Measurements from ENCODE around the gene ZC3H12A.

The ZC3H12A gene

DNA sequence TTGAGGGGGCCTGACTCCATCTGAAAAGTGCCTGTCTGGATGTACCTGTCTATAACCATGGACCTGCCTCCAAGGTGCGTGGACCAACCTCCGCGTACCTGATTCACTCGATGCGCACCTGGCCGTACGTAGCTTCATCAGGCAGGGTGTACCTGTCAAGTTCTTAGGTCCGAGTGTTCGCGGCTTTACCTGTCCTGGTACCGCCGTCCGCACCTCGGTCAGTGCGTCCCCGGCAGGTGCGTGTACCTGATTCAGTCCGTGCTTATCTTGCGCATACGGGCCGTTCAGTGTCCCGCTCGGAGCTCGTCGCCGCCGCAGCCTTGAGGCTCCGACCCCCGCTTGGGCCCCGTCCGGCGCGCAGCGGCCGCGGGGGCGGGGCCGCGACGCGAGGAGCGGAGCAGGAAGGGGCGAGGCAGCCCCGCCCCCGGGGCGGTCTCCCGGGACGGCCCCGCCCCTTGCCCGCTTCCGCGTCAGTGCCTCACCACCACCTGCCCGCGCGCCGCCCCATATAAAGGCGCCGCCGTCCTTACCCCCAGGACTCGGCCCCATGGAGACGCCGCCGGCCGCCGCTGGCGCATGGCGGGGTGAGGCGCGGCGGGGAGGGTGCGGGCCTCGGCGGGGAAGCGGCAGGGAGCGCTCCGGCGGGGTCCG is at the start of gene ZC3H12A:
Gene ZC3H12A, plus strand, starts transcription at position 535 of the 651 bp plus-strand sequence. CDS start 917 bp downstream, outside the sequence.
- DNase-seq = peak; percentile 93 to 95

GRCh38 chr1:37425221-37425620 is 49.2 kb upstream of the ZC3H12A start:
- no peak for DNase-seq

GRCh38 chr1:37429029-37429428 is 45.4 kb upstream of the ZC3H12A start:
- DNase-seq = no peak

DNA sequence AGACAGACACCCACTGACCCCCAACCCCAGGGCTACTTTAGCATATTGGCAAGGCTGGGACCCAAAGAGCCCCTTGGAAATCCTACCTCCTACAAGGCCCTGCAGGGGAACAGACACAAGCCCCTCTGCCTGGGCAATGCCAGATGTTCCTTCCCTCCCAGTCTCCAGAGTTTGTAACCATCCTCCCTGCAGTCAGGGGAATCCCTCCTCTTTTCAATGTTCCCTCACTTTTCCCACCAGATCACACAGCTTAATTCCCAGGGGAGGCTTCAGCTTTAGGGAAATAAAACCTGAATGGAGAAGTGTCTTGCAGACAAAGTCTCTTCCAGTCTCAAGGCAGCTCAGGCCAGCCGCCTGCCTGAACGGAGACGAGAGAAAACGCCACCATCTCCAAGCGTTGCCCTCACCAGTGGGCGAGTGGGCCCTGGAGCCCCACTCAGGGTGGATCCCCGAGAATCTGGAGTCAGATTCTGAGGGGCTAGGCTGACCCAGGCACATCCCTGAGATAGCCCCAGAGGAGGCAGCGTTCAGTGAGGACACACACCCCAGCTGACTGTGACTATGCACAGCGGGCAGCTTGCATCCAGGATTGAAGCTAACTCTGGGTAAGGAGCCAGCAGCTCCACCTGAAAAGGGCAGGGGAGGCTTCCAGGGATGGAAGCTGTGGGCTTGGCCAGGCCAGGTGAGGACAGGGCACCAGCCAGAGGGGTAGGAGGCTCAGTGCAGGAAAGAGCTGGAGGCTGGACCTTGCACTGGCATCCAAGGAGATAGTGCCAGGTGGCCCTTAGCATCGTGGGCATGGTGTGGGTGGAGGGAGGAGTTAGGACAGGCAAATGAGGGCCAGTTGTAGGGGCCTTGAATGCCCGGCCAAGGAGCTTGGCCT is 44.0 kb upstream of the ZC3H12A start:
- no peak for DNase-seq

- no peak for DNase-seq
Observed at GRCh38 chr1:37432716-37433115, 41.7 kb upstream of the ZC3H12A start.

- no peak for DNase-seq
Observed at GRCh38 chr1:37433171-37433570, 41.2 kb upstream of the ZC3H12A start.

DNA sequence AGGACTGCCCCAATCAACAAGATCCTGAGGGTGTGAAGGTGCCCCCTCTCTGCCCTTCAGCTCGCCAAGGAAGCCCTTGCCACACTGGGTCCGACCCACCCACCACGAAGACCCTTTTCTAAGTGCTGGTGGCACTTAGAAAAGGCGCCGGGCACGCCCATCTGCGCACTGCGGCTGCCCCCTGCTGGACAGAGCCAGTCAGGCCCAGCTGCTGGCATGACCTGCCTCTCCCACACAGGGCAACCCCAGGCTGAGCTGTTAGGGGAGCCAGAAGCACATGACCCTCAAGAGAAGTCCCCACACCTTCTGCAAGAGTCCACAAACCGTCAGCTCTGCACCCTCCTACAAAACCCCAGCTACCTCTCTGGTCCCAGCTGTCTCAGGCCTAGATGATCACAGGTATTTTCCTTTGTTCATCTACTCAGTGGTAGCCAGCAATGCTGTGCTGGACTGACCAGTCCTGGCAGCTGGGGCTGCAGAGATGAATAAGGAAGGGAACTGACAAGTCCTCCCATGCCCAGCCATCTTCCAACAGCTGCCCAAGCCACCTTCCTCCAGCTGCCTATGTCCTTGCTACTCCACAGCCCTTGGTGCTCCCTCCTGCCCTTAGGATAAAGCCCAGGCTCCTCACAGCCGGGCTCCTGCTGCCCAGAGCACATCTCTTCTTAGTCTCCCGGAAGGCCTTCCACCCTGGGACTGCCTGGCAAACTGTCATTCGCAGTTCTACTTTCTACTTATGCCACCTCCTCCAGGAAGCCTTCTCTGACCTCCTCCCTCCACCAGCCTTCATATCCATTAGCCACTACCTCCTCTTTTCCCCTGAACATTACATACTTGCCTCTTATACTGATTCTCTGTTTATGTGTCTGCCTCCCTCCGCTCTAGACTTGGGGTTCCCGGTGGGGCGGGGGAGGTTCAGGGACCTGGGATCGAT is 39.8 kb upstream of the ZC3H12A start:
- peak; percentile 62 for DNase-seq

DNA sequence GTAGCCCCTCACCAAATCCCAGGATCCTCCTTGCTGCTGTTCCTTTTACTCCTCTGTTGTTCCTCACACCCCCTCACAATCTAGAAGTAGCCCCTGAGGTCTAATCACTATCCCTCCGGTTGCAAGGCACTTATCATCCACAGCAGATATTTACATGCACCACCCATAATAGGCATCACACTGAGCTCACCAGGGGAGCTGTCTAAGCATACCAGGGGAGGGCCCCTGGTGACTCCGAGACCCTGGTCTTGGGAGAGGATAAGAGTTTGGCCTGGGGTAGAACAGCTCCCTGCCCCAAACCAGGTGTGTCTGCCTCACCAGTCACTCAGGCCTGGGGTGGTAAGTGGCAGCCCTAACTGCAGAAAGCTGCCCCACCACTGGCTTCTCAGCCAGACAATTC is 37.3 kb upstream of the ZC3H12A start:
- DNase-seq = no peak

DNA sequence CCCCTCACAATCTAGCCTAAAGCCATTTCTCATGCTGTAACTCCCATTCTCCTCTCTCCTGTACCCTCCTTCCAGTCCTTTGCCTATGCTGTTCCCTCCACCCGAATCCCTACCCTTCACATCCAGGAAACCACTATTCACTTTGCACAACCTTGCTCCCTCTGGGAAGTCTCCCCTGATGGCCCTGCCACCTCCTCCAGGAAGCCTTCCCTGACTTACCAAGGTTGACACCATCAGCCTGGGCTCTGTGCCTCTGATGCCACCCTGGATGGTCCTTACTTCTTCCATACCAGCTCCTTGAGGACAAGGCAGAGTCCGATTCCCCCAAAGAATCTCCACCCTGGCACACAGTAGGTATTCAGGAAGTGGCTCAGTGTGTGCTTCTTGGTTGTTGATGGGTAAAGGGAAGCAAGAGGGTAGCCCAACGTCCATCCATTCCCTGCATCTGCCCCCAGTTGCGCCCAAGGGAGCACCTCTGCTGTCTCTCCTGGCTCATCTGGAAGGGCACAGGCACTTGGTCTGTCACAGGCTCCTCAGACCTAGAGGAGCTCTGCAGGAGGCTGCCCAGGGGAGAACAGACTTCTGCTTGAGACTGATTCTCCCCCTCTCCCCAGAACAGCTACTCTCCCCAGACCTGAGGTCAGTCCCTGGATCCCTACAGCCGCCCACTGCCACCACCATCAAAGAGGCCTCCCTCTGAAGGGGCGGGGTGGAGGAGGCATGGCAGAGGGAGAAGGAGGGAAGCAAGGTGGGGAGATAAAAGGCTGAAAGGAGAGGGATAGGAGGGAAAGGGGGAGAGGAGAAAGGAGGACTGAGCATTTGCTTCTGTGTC is 36.1 kb upstream of the ZC3H12A start:
- no peak for DNase-seq

GRCh38 chr1:37438869-37439343 is 35.5 kb upstream of the ZC3H12A start:
- no peak for DNase-seq

GRCh38 chr1:37439349-37439995 is 34.9 kb upstream of the ZC3H12A start:
- DNase-seq = no peak

DNA sequence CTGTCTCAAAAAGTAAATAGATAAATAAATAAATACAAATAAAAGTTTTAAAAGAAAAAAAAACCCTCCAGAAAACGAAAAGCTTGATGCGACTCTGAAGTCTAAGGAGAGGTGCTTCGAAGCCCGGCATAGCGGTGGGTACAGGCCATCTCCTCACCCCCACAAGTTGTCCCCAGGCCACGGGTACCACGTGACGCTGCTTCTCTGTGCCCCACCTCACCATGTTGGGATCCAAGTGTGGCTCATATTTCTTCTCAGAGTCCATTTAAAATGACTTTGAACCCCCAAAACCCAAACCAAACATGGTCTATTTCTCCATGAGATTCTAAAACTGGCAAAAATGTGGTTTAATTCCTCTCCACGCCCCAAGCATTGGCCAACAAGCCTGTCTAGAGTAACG is 32.9 kb upstream of the ZC3H12A start:
- no peak for DNase-seq

DNA sequence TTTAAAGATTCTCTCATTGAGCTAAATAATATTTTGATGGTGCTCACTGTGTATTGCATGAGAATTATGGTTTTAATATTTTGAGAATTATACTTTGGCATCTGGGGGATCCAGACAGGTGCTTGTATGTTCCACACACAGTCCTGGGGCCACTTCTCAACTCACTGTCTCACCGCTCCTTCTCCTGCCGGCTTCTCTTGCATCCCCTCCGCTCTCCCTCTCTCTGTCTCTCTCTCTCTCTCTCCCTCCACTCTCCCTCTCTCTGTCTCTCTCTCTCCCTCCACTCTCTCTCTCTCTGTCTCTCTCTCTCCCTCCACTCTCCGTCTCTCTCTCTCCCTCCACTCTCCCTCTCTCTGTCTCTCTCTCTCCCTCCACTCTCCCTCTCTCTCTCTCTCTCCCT is 32.2 kb upstream of the ZC3H12A start:
- DNase-seq = no peak

DNA sequence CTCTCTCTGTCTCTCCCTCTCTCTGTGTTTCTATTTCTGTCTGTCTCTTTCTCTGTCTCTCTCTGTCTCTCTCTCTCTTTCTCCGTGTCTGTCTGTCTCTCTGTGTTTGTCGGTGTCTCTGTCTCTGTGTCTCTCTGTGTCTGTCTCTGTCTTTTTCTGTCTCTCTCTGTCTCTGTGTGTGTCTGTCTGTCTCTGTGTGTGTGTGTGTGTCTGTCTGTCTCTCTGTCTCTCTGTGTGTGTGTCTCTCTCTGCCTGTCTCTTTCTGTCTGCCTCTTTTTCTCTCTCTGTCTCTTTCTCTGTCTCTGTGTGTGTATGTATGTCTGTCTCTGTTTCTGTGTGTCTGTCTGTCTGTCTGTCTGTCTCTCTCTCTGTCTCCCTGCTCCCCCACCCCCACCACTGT is 31.7 kb upstream of the ZC3H12A start:
- DNase-seq = no peak

DNA sequence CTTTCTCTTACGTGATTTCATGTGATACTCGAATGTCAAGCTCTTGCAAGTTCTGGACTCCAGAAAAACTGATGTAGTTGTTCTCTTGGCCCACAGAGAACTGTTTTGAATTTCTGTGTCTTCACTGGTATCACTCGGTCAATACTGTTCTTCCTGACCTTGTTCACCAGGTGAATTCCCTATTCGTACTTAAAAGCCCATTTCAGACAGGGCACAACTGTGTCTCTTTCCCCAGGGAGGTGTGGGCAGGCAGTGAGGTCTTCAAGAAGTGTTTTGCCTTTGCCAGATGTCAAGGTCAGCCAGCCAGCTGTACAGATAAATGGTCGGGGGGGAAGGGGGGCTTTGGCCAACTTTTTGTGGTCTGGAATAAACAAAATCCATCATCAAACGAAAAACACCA is 27.5 kb upstream of the ZC3H12A start:
- no peak for DNase-seq

GRCh38 chr1:37448185-37448584 is 26.2 kb upstream of the ZC3H12A start:
- no peak for DNase-seq

DNA sequence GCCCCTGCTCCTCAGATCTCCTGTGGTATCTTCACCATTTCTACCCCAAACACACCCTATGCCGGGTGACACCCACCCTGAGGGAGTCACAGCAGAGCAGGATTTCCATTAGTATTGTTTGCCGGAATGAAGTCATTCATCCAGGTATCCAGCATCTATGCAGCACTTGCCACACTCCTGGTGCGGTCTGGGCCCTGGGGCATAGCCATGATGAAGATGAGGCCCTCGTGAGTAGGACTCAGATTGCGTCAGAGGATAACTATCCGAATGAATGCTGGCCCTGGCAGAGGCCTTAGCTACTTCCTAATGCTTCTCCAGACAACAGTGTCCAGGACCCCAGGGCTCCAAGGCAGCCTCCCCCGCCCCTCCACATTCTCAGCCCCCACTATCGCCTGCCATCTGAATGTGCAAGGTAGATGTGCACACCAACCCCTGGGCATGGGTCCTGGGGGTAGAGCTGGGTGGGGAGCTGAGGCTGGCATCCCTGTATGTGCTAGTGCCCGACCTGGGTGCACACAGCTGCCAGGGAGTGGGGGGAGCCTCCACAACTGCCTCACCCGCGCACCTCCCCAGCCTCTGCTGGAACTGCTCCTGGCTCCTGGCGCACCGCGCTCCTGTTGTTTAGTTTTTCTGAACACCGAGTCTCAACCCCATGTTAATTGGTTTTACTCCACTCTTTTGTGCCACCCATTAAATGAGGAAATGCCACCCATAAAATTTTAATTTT is 25.5 kb upstream of the ZC3H12A start:
- DNase-seq = no peak

DNA sequence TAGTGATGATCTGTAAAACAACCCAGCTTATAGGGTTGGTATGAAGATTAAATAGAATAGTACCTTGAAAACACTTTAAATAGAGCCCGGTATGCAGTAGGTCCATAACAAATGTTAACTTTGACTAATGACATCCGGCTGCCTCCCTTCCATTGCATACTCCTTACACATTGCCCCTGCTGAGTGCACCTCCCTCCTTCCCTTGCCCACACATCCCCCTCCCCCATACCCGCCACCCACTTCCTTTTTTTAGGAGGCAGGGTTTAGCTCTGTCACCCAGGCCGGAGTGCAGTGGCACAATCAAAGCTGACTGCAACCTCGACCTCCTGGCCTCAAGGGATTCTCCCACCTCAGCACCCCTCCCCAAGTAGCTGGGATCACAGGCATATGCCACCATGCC is 24.4 kb upstream of the ZC3H12A start:
- peak; percentile 21 to 47 for DNase-seq

DNA sequence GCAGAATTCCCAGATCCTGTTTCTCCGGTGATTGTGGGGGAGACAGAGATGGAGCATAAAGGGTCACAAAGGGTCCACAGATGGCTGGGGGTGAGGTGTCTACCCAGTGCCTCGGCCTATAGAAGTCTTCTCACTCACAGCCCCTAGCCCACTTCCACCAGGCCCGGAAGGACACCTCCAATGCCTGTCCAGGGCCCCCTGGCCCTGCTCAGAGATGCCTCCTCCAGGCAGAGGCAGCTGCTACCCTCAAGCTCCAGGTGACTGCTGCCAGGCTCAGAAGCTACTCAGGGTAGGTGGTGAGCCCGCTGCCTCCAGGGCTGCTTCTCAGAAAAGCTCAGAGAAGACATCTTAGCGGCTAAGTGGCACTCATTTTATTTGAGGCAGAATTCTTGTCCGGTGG is 22.0 kb upstream of the ZC3H12A start:
- no peak for DNase-seq

DNA sequence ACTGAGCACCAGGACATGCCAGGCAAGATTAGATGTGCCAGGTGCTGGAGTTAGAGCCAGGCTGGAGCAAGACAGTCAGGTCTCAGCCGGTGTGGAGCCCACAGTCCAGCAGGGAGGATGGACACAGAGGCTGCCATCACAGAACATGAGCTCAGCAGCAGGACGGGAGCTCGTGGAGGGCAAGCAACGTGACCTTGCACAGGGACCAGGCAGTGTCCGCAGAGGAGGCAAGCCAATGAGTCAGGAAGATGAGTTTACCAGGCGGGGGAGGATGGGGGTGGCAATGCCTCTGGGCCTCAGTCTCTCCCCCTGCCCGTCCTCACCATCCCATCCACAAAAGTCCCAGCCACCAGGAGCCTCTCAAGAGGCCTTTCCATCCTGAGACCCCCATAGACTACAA is 20.7 kb upstream of the ZC3H12A start:
- no peak for DNase-seq

DNA sequence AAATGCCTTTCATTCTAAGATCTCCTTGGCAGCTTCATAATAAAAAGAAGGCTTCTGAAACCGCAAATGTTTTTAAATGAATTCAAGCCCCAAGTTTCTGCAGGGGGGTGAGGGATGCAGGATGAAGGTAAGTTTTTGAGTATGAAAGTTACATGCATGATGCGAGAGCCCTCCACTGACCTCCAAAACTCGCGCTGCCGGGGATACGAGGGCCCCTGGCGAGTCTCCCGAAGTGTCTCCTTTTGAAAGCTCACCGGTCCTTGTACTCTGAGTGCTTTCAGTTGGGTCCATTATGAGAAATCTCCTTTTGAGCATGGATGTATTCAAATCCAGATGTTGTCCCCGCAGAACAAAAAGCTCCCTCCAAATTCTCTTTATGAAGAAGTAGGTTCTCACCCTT is 18.9 kb upstream of the ZC3H12A start:
- DNase-seq = no peak
